Smooth muscle cell (in vitro differentiated cells): ENCODE results near the gene NLE1. TPM values are rescaled to one million over a fixed set of nuclear protein-coding genes. Genes with fewer than 3 reads are reported as not detected.

Source experiments
- DNase-seq: peaks from one replicate; lab custom pipeline; 2025; ENCODE audit not compliant: unreplicated experiment; lab: John Stamatoyannopoulos, UW
- H2AFZ ChIP-seq: fragments of 200-600 bp; sonication (generic); 2 replicates; pipeline ENCODE4 v1.6.0; 2016; ENCODE audit warnings: antibody characterized with exemption, low read depth, mild to moderate bottlenecking
- H3F3A ChIP-seq: fragments of 200-600 bp; sonication (generic); 2 replicates; pipeline ENCODE4 v1.6.0; 2017; ENCODE audit warnings: antibody characterized with exemption, low read depth
- H3K27ac ChIP-seq: fragments of 200-600 bp; sonication (generic); 2 replicates; pipeline ENCODE4 v1.5.1; 2016; ENCODE audit warnings: low read depth, mild to moderate bottlenecking
- H3K27me3 ChIP-seq: fragments of 200-600 bp; sonication (generic); 2 replicates; pipeline ENCODE4 v1.6.1; 2016; ENCODE audit warnings: low read depth, mild to moderate bottlenecking
- H3K36me3 ChIP-seq: fragments of 200-600 bp; sonication (generic); 2 replicates; pipeline ENCODE4 v1.5.1; 2016; ENCODE audit warnings: low read depth
- H3K4me1 ChIP-seq: fragments of 200-600 bp; sonication (generic); 2 replicates; pipeline ENCODE4 v1.5.1; 2016; ENCODE audit warnings: low read depth
- H3K4me2 ChIP-seq: fragments of 200-600 bp; sonication (generic); 2 replicates; pipeline ENCODE4 v1.6.0; 2016; ENCODE audit warnings: mild to moderate bottlenecking
- H3K4me3 ChIP-seq: fragments of 200-600 bp; sonication (generic); 2 replicates; pipeline ENCODE4 v1.5.1; 2016; ENCODE audit warnings: mild to moderate bottlenecking
- H3K79me2 ChIP-seq: fragments of 200-600 bp; sonication (generic); 2 replicates; pipeline ENCODE4 v1.6.0; 2016; ENCODE audit warnings: low read depth, mild to moderate bottlenecking
- H3K9ac ChIP-seq: fragments of 200-600 bp; sonication (generic); 2 replicates; pipeline ENCODE4 v1.6.0; 2016; ENCODE audit warnings: low read depth
- H3K9me3 ChIP-seq: fragments of 200-600 bp; sonication (generic); replicated peaks from 2 replicates; pipeline ENCODE4 v1.5.1; 2016; ENCODE audit warnings: low read depth
- H4K20me1 ChIP-seq: fragments of 200-600 bp; sonication (generic); 2 replicates; pipeline ENCODE4 v1.6.0; 2016; ENCODE audit warnings: low read depth
- WGBS: methylation state at CpG from one replicate; pipeline ENCODE4 v1.1.7; 2016; ENCODE audit warnings: low lambda C conversion rate; 5-methylcytosine and 5-hydroxymethylcytosine counted together
- polyA plus RNA-seq: library from polyadenylated mRNA; unstranded; fragments of >200 nt; fragmentation: Nextera tagmentation; extraction: Ambion mirVana; gene quantifications from 2 replicates; pipeline ENCODE4 v1.2.1, GENCODE V29; 2016
- total RNA-seq: library from RNA; depleted of rRNA; stranded (reverse); fragments of >200 nt; gene quantifications from 2 replicates; pipeline ENCODE4 v1.2.3, GENCODE V29; 2014
- TF ChIP-seq, protein P1 (sequence below): fragments of 200-600 bp; sonication (generic); IDR thresholded peaks from 2 replicates; pipeline ENCODE4 v1.5.1; 2017; ENCODE audit warnings: borderline replicate concordance, mild to moderate bottlenecking, antibody characterized with exemption; ENCODE audit not compliant: insufficient read depth, poor library complexity, severe bottlenecking

The NLE1 gene
- total and polyA plus RNA-seq, 2 experiments from 2014 or later, result 5.6 to 10.3 TPM

DNA sequence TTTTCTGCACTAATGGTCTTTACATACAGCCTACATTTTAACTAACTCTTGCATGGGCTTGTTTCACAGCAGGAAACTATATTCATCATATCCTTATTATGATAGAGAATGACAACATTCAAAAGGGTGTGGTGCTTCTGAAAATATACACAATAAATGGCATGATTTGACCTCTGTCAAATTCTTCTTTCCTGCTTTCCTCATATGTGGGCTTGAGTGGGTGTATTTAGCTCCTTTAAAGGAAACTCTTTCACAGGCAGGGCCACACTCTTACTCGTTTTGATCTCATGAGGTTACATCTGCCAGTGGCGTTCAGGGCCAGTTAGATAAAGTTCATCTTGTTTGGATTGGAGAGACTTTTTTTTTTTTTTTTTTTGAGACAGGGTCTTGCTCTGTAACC is 46.0 kb upstream of the NLE1 start:
- no peak overlapping the region for H2AFZ ChIP-seq
- H3K4me1 ChIP-seq, result no peaks in the 10 kb centered on the region
- no peaks in the 10 kb centered on the region for H3F3A ChIP-seq
- 65% methylated on average over 2 of the region's 2 CpGs for WGBS
- no peak overlapping the region for H3K9ac ChIP-seq
- no peak overlapping the region for H3K27ac ChIP-seq
- TF ChIP-seq, protein P1, sequence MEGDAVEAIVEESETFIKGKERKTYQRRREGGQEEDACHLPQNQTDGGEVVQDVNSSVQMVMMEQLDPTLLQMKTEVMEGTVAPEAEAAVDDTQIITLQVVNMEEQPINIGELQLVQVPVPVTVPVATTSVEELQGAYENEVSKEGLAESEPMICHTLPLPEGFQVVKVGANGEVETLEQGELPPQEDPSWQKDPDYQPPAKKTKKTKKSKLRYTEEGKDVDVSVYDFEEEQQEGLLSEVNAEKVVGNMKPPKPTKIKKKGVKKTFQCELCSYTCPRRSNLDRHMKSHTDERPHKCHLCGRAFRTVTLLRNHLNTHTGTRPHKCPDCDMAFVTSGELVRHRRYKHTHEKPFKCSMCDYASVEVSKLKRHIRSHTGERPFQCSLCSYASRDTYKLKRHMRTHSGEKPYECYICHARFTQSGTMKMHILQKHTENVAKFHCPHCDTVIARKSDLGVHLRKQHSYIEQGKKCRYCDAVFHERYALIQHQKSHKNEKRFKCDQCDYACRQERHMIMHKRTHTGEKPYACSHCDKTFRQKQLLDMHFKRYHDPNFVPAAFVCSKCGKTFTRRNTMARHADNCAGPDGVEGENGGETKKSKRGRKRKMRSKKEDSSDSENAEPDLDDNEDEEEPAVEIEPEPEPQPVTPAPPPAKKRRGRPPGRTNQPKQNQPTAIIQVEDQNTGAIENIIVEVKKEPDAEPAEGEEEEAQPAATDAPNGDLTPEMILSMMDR, result no peak
- no peak overlapping the region for H3K4me3 ChIP-seq
- no peaks in the 10 kb centered on the region for H3K36me3 ChIP-seq
- no peaks in the 10 kb centered on the region for H4K20me1 ChIP-seq
- H3K9me3 ChIP-seq, result no peaks in the 10 kb centered on the region
- no peak for DNase-seq
- no peak overlapping the region for H3K4me2 ChIP-seq
- no peaks in the 10 kb centered on the region for H3K27me3 ChIP-seq
- H3K79me2 ChIP-seq, result no peaks in the 10 kb centered on the region

DNA sequence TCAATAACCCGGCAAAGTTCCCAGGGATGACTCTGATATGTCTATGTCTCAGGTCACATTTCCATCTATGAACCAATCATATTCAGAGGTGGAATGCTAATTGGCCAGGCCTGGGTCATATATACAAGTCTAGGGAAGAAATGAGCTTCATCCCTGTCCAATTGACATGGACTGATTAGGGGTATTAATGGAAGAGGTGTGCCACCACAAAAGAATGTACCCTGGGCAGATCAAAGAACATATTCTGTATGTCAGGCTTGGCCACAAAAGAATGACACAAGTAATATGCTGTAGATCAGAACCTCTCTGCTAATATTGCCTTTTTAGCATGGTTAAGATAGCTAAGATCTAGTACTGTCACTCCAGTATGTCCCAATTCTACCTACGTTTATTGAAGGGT is 45.4 kb upstream of the NLE1 start:
- no peak overlapping the region for H3K4me2 ChIP-seq
- no peaks in the 10 kb centered on the region for H3K36me3 ChIP-seq
- no peak for DNase-seq
- no peak overlapping the region for H2AFZ ChIP-seq
- H3K4me3 ChIP-seq, result no peak overlapping the region
- H3K9ac ChIP-seq, result no peak overlapping the region
- no peaks in the 10 kb centered on the region for H3K9me3 ChIP-seq
- H3K27ac ChIP-seq, result no peak overlapping the region
- WGBS, result 81% methylated on average over 2 of the region's 2 CpGs
- no peaks in the 10 kb centered on the region for H4K20me1 ChIP-seq
- H3K4me1 ChIP-seq, result no peaks in the 10 kb centered on the region
- H3F3A ChIP-seq, result no peaks in the 10 kb centered on the region
- no peaks in the 10 kb centered on the region for H3K27me3 ChIP-seq
- TF ChIP-seq, protein P1, result no peak
- H3K79me2 ChIP-seq, result no peaks in the 10 kb centered on the region

DNA sequence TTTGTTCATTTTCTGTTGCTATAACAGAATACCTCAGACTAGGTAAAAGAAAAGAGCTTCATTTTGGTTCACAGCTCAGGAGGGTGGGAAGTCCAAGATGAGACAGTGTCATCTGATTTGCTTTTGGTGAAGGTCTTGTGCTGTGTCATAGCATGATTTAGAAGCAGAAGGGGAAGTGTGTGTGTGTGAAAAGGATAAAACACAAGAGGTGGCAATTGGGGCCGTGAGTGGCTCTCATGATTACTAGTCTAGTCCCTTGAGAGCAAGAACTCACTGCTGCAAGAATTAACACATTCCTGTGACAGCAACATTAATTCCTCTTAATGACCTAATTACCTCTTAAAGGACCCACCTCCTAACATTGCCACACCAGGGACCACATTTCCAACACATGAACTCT is 43.7 kb upstream of the NLE1 start:
- H3K4me3 ChIP-seq, result no peak overlapping the region
- H3K9me3 ChIP-seq, result no peaks in the 10 kb centered on the region
- H3K9ac ChIP-seq, result no peak overlapping the region
- 80% methylated on average over 1 of the region's 1 CpG for WGBS
- DNase-seq, result no peak
- no peak overlapping the region for H3K27ac ChIP-seq
- H3F3A ChIP-seq, result no peaks in the 10 kb centered on the region
- no peak overlapping the region for H2AFZ ChIP-seq
- no peaks in the 10 kb centered on the region for H3K36me3 ChIP-seq
- no peaks in the 10 kb centered on the region for H3K4me1 ChIP-seq
- no peak overlapping the region for H3K4me2 ChIP-seq
- TF ChIP-seq, protein P1, result no peak
- H3K27me3 ChIP-seq, result no peaks in the 10 kb centered on the region
- no peaks in the 10 kb centered on the region for H3K79me2 ChIP-seq
- H4K20me1 ChIP-seq, result no peaks in the 10 kb centered on the region

DNA sequence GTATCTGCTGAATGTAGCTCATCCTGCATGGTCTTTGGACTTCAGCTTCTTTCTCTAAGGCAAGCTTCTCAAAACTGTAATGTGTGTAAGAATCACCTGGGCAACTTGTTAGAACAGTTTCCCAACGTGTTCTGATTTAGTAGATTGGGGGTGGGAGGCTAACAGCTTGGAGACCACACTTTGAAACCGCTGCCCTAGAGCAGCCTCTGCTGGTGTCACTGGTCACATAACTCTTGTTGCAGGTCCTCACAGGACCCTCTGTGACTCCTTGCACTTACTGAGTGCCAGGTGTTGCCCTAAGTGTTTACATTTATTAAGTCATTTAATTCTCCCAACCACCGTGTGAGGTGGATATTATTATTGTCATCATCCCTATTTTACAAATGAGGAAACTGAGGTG is 42.2 kb upstream of the NLE1 start:
- Histone ChIP-seq H2AFZ (no peak overlapping the region), H3K4me2 (no peak overlapping the region), H3K27ac (no peak overlapping the region), H3K79me2 (no peaks in the 10 kb centered on the region), H3K36me3 (no peaks in the 10 kb centered on the region), H3F3A (no peaks in the 10 kb centered on the region), H3K27me3 (no peaks in the 10 kb centered on the region), H3K4me3 (no peak overlapping the region), H3K4me1 (no peaks in the 10 kb centered on the region), H4K20me1 (no peaks in the 10 kb centered on the region), H3K9ac (no peak overlapping the region), H3K9me3 (no peaks in the 10 kb centered on the region)
- WGBS, result 75% methylated on average over 3 of the region's 3 CpGs
- DNase-seq, result no peak
- TF ChIP-seq, protein P1, result no peak
